ENCODE measurements around the gene IDUA. TPM values are rescaled to one million over a fixed set of nuclear protein-coding genes. Genes with fewer than 3 reads are reported as not detected.

The IDUA gene
- total and polyA plus RNA-seq, 2 experiments from 2014 or later: 26.4 to 30.7 TPM

DNA sequence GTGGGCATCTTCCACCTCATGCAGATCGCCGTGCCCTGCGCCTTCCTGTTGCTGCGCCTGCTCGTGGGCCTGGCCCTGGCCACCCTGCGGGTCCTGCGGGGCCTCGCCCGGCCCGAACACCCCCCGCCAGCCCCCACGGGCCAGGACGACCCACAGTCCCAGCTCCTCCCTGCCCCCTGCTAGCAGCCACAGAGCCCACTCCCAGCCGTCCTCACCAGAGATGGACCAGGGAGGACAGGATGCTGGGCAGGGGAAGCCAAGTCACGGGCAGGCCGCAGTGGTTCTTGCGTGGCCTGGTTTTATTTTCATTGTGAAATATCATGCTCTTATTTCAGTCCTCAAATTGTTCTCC, 28.6 kb upstream of the IDUA start:
- Histone ChIP-seq H3K27me3 (replicated peaks; ENCODE audit: insufficient read depth) (no peaks in the 10 kb centered on the region), H3K4me1 (ENCODE audit: insufficient read depth) (no peaks in the 10 kb centered on the region), H2AFZ (no peak overlapping the region), H3K36me3 (ENCODE audit: low read depth) (no peaks in the 10 kb centered on the region), H3K9me2 (ENCODE audit: insufficient read depth) (no peaks in the 10 kb centered on the region), H3K9me3 (ENCODE audit: low read depth) (no peaks in the 10 kb centered on the region), H3F3A (ENCODE audit: insufficient read depth) (no peaks in the 10 kb centered on the region; the same call in 1 of the 2 replicates), H3K9ac (no peak overlapping the region), H3K27ac (no peak overlapping the region), H3K4me2 (ENCODE audit: unreplicated experiment) (no peak overlapping the region), H4K20me1 (ENCODE audit: insufficient read depth) (no peaks in the 10 kb centered on the region), H3K79me2 (ENCODE audit: insufficient read depth) (no peaks in the 10 kb centered on the region), H3K4me3 (no peak overlapping the region)
- WGBS, 2 experiments (ENCODE audit: low coverage in 1 of 2, low lambda C conversion rate in 2 of 2, missing lambda C conversion rate in 2 of 2): 92 to 95% methylated on average over 5 to 15 of the region's 17 CpGs
- TF ChIP-seq EZH2phosphoT487 (IDR thresholded peaks at IDR 0.05; ENCODE audit: insufficient read depth, low read depth): no peak
- TF ChIP-seq EZH2 (IDR thresholded peaks at IDR 0.05; ENCODE audit: insufficient read depth, poor library complexity, severe bottlenecking): no peak
- in situ Hi-C loops (cut with MboI): no loop called here
- DNase-seq: no peak

- H3F3A ChIP-seq (ENCODE audit: insufficient read depth): no peaks in the 10 kb centered on the region; the same call in 1 of the 2 replicates
- no peaks in the 10 kb centered on the region for H3K4me1 ChIP-seq (ENCODE audit: insufficient read depth)
- H2AFZ ChIP-seq: no peak overlapping the region
- no peak for DNase-seq
- no peaks in the 10 kb centered on the region for H3K79me2 ChIP-seq (ENCODE audit: insufficient read depth)
- in situ Hi-C loops (cut with MboI): no loop called here
- no peaks in the 10 kb centered on the region for H3K27me3 ChIP-seq (replicated peaks; ENCODE audit: insufficient read depth)
- no peaks in the 10 kb centered on the region for H4K20me1 ChIP-seq (ENCODE audit: insufficient read depth)
- H3K36me3 ChIP-seq (ENCODE audit: low read depth): no peaks in the 10 kb centered on the region
- 81 to 86% methylated on average over 17 of the region's 17 CpGs for WGBS, 2 experiments (ENCODE audit: low coverage in 1 of 2, low lambda C conversion rate in 2 of 2, missing lambda C conversion rate in 2 of 2)
- no peaks in the 10 kb centered on the region for H3K9me3 ChIP-seq (ENCODE audit: low read depth)
- H3K4me2 ChIP-seq (ENCODE audit: unreplicated experiment): no peak overlapping the region
- TF ChIP-seq EZH2phosphoT487 (IDR thresholded peaks at IDR 0.05; ENCODE audit: insufficient read depth, low read depth): no peak
- TF ChIP-seq EZH2 (IDR thresholded peaks at IDR 0.05; ENCODE audit: insufficient read depth, poor library complexity, severe bottlenecking): no peak
- H3K9ac ChIP-seq: no peak overlapping the region
- no peak overlapping the region for H3K27ac ChIP-seq
- no peaks in the 10 kb centered on the region for H3K9me2 ChIP-seq (ENCODE audit: insufficient read depth)
- no peak overlapping the region for H3K4me3 ChIP-seq
Measured at GRCh38 chr4:958696-959337, 28.0 kb upstream of the IDUA start.

DNA sequence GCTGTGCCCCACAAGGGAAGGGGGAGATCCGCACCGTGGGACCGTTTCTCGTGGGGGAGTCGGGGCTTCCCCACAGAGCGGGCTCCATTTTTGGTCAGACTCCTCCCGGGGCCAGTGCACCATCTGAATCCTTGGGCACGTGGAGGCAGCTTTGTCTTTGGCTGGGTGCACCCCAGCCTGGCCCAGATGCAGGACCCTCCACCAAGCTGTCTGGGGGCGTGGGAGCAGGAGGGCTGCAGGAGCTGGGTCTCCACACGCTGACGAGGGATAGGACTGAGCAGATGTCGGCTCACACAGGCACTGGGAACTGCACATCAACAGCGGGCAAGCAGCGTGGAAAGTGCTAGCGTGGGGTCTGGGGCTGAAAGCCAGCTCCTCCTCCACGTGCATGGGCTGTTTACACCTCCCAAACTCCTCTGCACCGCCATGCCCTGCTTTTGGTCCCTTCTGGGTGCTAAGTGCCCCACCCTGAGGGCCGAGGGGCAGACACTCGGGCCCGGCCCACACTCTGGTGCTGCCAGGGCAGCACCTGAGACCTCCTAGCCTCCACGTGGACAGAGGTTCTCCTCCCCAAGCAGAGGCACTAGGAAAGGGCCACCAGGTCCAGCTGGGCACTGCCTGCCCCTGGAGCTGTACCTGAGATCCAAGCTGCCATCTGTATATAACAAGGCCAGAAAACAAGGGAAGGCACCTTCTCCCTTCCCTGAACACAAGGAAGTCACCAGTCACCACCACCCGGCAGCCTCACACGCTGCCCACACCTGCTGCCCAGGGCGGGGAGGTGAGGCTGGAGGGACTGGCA, 27.3 kb upstream of the IDUA start:
- no peaks in the 10 kb centered on the region for H3K4me1 ChIP-seq (ENCODE audit: insufficient read depth)
- no peaks in the 10 kb centered on the region for H3K9me2 ChIP-seq (ENCODE audit: insufficient read depth)
- no peak overlapping the region for H3K4me2 ChIP-seq (ENCODE audit: unreplicated experiment)
- H3K36me3 ChIP-seq (ENCODE audit: low read depth): no peaks in the 10 kb centered on the region
- no peaks in the 10 kb centered on the region for H3K9me3 ChIP-seq (ENCODE audit: low read depth)
- H3F3A ChIP-seq (ENCODE audit: insufficient read depth): no peaks in the 10 kb centered on the region; the same call in 1 of the 2 replicates
- no peak overlapping the region for H3K27ac ChIP-seq
- H3K4me3 ChIP-seq: no peak overlapping the region
- no peaks in the 10 kb centered on the region for H3K79me2 ChIP-seq (ENCODE audit: insufficient read depth)
- H2AFZ ChIP-seq: no peak overlapping the region
- in situ Hi-C loops (cut with MboI): no loop called here
- no peak for TF ChIP-seq EZH2 (IDR thresholded peaks at IDR 0.05; ENCODE audit: insufficient read depth, poor library complexity, severe bottlenecking)
- TF ChIP-seq EZH2phosphoT487 (IDR thresholded peaks at IDR 0.05; ENCODE audit: insufficient read depth, low read depth): no peak
- DNase-seq: no peak
- WGBS, 2 experiments (ENCODE audit: low coverage in 1 of 2, low lambda C conversion rate in 2 of 2, missing lambda C conversion rate in 2 of 2): 79 to 81% methylated on average over 23 of the region's 24 CpGs
- no peaks in the 10 kb centered on the region for H4K20me1 ChIP-seq (ENCODE audit: insufficient read depth)
- H3K27me3 ChIP-seq (replicated peaks; ENCODE audit: insufficient read depth): no peaks in the 10 kb centered on the region
- H3K9ac ChIP-seq: no peak overlapping the region

DNA sequence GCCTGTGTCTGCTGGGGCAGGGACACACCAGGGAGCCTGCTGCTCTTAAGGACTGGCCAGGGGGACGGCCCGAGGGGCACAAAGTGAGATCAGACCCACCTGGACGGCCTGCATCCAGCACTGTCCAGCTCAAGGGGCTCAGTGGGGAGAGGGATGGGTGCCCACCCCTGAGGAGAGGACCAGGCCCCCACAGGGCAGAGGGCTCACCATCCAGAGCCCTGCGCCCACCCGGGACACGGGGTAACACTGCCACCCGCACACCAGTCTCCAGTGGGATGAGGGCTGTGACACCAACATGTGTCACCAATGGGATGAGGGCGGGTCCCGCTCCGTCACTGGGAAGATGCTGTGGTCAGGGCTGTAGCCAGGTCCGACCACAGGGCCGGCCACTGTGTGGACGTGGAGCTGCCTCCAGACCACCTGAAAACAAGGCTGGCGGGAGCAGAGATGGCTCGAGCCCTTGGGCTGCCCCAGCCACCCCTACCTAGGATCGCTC, 26.7 kb upstream of the IDUA start:
- DNase-seq: no peak
- Histone ChIP-seq H3F3A (ENCODE audit: insufficient read depth) (no peaks in the 10 kb centered on the region), H3K4me2 (ENCODE audit: unreplicated experiment) (no peak overlapping the region), H3K9ac (no peak overlapping the region), H3K36me3 (ENCODE audit: low read depth) (no peaks in the 10 kb centered on the region), H3K4me3 (no peak overlapping the region), H3K27ac (no peak overlapping the region), H2AFZ (no peak overlapping the region), H3K79me2 (ENCODE audit: insufficient read depth) (no peaks in the 10 kb centered on the region), H3K4me1 (ENCODE audit: insufficient read depth) (no peaks in the 10 kb centered on the region), H4K20me1 (ENCODE audit: insufficient read depth) (no peaks in the 10 kb centered on the region), H3K9me2 (ENCODE audit: insufficient read depth) (no peaks in the 10 kb centered on the region), H3K9me3 (ENCODE audit: low read depth) (no peaks in the 10 kb centered on the region), H3K27me3 (replicated peaks; ENCODE audit: insufficient read depth) (no peaks in the 10 kb centered on the region)
- WGBS, 2 experiments (ENCODE audit: low coverage in 1 of 2, low lambda C conversion rate in 2 of 2, missing lambda C conversion rate in 2 of 2): 86 to 88% methylated on average over 16 of the region's 16 CpGs
- in situ Hi-C loops (cut with MboI): no loop called here
- TF ChIP-seq EZH2phosphoT487 (IDR thresholded peaks at IDR 0.05; ENCODE audit: insufficient read depth, low read depth): no peak
- no peak for TF ChIP-seq EZH2 (IDR thresholded peaks at IDR 0.05; ENCODE audit: insufficient read depth, poor library complexity, severe bottlenecking)
